SJCRH30 (cell line): Measurements from ENCODE around the gene ZGLP1. TPM values are rescaled to one million over a fixed set of nuclear protein-coding genes. Genes with fewer than 3 reads are reported as not detected.
"Not testable (repeated sequence)": the region's sequence is repeated elsewhere in the genome, so short reads cannot be mapped to it uniquely, and the experiment has no call there.

ENCODE experiments used
- DNase-seq, 2 experiments: peaks; one replicate each; pipeline ENCODE4 v3.0.0-alpha.2; 2015 to 2020
- H3K27ac ChIP-seq: fragments of 250-450 bp; sonication (Bioruptor Pico); 2 replicates; pipeline ENCODE4 v1.5.1; 2020; ENCODE audit warnings: mild to moderate bottlenecking, moderate library complexity
- H3K27me3 ChIP-seq: fragments of 250-450 bp; sonication (Bioruptor Pico); 2 replicates; pipeline ENCODE4 v1.5.1; 2020; ENCODE audit warnings: mild to moderate bottlenecking, moderate library complexity
- H3K36me3 ChIP-seq: fragments of 250-450 bp; sonication (Bioruptor Pico); 2 replicates; pipeline ENCODE4 v1.5.1; 2020; ENCODE audit warnings: mild to moderate bottlenecking, moderate library complexity
- H3K4me1 ChIP-seq: fragments of 250-450 bp; sonication (Bioruptor Pico); 2 replicates; pipeline ENCODE4 v1.5.1; 2020; ENCODE audit warnings: mild to moderate bottlenecking, moderate library complexity
- H3K4me3 ChIP-seq: fragments of 250-450 bp; sonication (Bioruptor Pico); 2 replicates; pipeline ENCODE4 v1.5.1; 2020; ENCODE audit warnings: mild to moderate bottlenecking, moderate library complexity
- H3K9me3 ChIP-seq: fragments of 250-450 bp; sonication (Bioruptor Pico); replicated peaks from 2 replicates; pipeline ENCODE4 v1.5.1; 2020; ENCODE audit warnings: mild to moderate bottlenecking, moderate library complexity
- total RNA-seq: library from RNA; depleted of rRNA; stranded (reverse); fragments of >200 nt; shearing (Covaris generic); gene quantifications from 2 replicates; pipeline ENCODE4 v1.2.3, GENCODE V29; 2014

Gene ZGLP1
- total RNA-seq, 1 experiment from 2014 or later: 2.1 TPM

- Histone ChIP-seq H3K27me3 (no peaks in the 10 kb centered on the region), H3K9me3 (no peaks in the 10 kb centered on the region; the same call in 1 of the 2 replicates), H3K36me3 (no peaks in the 10 kb centered on the region), H3K27ac (no peak overlapping the region), H3K4me3 (no peak overlapping the region), H3K4me1 (peaks cover 3% of the 10 kb centered on the region; the same call in 1 of the 2 replicates)
- no peak for DNase-seq
Observed at GRCh38 chr19:10284065-10284959, 25.3 kb downstream of the ZGLP1 start.

DNA sequence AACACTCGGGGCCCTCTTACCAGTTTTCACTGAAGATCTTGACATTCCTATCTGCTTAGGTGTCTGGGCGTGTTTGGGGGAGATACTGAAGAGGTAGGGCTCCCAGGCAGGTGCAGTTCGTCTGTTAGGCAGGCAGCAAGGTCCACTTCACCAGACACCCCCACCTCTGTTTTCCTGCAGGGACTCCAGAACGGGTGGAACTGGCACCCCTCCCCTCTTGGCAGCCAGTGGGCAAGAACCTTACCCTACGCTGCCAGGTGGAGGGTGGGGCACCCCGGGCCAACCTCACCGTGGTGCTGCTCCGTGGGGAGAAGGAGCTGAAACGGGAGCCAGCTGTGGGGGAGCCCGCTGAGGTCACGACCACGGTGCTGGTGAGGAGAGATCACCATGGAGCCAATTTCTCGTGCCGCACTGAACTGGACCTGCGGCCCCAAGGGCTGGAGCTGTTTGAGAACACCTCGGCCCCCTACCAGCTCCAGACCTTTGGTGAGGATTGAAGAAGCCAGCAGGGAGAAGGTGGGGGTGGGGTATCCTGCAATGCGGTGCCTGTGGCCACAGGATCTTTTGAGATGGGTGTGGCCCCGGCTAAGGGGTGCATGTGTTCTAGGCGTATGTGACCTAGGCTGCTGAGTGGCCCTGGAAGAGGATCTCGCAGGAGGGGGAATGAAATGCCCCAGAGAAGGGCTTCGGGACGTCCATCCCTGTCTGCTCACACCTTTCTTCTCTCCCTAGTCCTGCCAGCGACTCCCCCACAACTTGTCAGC, 26.1 kb downstream of the ZGLP1 start:
- DNase-seq: no peak
- no peak overlapping the region for H3K4me3 ChIP-seq
- H3K36me3 ChIP-seq: no peaks in the 10 kb centered on the region
- H3K9me3 ChIP-seq: no peaks in the 10 kb centered on the region; the same call in 1 of the 2 replicates
- no peak overlapping the region for H3K27ac ChIP-seq
- H3K27me3 ChIP-seq: no peaks in the 10 kb centered on the region
- H3K4me1 ChIP-seq: peaks cover 3% of the 10 kb centered on the region; the same call in 1 of the 2 replicates

DNA sequence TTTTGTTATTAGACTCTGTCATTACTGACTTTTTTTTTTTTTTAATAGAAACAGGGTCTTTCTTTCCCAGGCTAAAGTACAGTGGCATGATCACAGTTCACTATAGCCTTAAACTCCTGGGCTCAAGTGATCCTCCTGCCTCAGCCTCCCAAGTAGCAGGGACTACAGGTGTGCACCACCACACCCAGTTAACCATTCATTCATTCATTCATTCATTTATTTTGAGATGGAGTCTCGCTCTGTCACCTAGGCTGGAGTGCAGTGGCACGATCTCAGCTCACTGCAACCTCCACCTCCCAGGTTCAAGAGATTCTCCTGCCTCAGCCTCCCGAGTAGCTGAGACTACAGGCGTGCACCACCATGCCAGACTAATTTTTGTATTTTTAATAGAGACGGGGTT, 27.6 kb downstream of the ZGLP1 start:
- not testable (repeated sequence) for H3K36me3 ChIP-seq, H3K27ac ChIP-seq, H3K4me1 ChIP-seq, H3K9me3 ChIP-seq, H3K27me3 ChIP-seq, H3K4me3 ChIP-seq, DNase-seq

DNA sequence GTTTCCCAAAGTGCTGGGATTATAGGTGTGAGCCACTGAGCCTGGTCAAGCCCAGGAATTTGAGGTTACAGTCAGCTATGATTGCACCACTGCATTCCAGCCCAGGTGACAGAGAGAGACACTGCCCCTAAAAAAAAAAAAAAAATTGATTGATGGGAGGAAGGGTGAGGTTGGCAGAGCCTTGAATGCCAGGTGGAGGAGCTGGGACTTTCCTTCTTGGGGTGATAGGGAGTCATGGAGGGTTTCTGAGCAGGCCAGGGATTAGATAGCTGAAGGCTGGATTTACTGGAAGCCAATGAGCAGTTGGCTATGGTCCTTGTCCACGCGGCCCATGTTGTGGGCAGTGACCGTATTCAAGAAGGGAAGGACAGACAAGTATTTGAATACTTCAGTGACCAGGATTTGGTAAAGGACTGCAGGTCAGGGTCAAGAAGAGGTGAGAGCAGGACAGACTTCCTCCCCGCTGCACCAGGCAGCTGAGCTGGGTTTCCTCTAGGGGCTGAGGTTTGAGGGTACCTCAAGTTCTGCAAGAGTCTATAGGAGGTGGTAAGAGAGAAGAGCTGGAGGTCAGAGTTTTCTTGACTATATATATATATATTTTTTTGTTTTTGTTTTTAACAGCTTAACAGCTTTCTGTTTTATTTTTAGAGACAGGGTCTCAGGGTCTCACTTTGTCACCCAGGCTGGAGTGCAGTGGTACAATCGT, 29.7 kb downstream of the ZGLP1 start:
- no peak overlapping the region for H3K27ac ChIP-seq
- no peaks in the 10 kb centered on the region for H3K27me3 ChIP-seq
- no peaks in the 10 kb centered on the region for H3K4me1 ChIP-seq
- no peak for DNase-seq
- no peaks in the 10 kb centered on the region for H3K36me3 ChIP-seq
- no peaks in the 10 kb centered on the region for H3K9me3 ChIP-seq
- no peak overlapping the region for H3K4me3 ChIP-seq

- Histone ChIP-seq H3K4me3 (no peak overlapping the region), H3K27me3 (no peaks in the 10 kb centered on the region), H3K9me3 (no peaks in the 10 kb centered on the region), H3K36me3 (no peaks in the 10 kb centered on the region), H3K27ac (no peak overlapping the region), H3K4me1 (no peaks in the 10 kb centered on the region)
- no peak for DNase-seq
Observed at GRCh38 chr19:10278935-10279334, 30.7 kb downstream of the ZGLP1 start.

DNA sequence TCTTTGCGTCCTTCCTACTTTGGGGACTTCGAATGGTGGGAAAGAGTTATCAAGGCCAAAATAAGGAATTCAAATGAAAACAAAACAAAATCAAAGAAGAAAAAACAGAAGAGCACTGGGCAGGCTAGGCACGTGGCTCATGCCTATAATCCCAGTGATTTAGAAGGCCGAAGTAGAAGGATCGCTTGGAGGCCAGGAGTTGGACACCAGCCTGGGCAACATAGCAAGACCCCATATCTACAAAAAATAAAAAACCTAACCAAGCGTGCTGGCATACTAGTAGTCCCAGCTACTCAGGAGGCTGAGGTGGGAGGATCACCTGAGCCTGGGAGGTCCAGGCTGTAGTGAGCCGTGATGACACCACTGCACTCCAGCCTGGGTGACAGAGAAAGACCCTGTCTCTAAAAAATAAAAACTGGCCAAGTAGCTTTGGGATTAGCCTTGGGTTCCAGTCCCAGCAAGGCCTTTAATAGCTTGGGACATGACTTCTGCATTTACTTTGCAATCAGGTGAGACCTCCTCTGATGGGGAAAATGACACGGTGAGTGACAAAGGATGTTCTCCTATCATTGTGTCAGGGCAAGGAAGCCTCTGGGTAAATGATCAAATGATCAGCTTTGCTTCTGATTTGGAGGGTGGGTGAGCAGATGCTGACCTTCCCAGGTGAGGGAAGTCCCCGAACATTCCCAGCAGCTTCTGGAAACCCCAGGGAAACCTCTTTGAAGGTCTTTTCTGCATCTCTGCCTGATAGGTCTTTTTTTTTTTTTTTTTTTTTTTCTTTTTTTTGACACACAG, 31.6 kb downstream of the ZGLP1 start:
- no peaks in the 10 kb centered on the region for H3K4me1 ChIP-seq

DNA sequence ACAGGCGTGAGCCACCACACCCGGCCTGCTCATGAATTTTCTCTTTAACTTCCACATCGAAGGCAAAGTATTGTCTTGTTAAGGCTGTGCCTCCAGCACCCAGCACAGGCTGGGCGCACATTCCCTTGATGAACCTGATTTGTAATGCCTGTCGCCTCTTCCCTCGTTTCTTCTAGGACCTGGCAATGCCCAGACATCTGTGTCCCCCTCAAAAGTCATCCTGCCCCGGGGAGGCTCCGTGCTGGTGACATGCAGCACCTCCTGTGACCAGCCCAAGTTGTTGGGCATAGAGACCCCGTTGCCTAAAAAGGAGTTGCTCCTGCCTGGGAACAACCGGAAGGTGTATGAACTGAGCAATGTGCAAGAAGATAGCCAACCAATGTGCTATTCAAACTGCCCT, 35.0 kb downstream of the ZGLP1 start:
- DNase-seq: no peak
- Histone ChIP-seq H3K9me3 (no peaks in the 10 kb centered on the region), H3K4me1 (no peaks in the 10 kb centered on the region), H3K27ac (no peak overlapping the region), H3K27me3 (no peaks in the 10 kb centered on the region), H3K4me3 (no peak overlapping the region), H3K36me3 (no peaks in the 10 kb centered on the region)

More for the DNA sequence above, 31.6 kb downstream of the ZGLP1 start:
- no peak for DNase-seq
- Histone ChIP-seq H3K36me3 (no peaks in the 10 kb centered on the region), H3K9me3 (no peaks in the 10 kb centered on the region), H3K27me3 (no peaks in the 10 kb centered on the region), H3K4me3 (no peak overlapping the region), H3K27ac (no peak overlapping the region)

- H3K4me3 ChIP-seq: no peak overlapping the region
- no peak for DNase-seq
Observed at GRCh38 chr19:10271543-10272086, 38.0 kb downstream of the ZGLP1 start.

GRCh38 chr19:10270616-10271394, 38.8 kb downstream of the ZGLP1 start, which contains the start of gene ICAM1:
Gene ICAM1 (plus strand): TSS chr19:10271120. CDS start chr19:10271160, 40 bp downstream.
- Histone ChIP-seq H3K4me1 (no peaks in the 10 kb centered on the region), H3K4me3 (peak within 1 kb of the TSS; percentile 21), H3K27ac (no peak within 1 kb of the TSS), H3K27me3 (no peaks in the 10 kb centered on the region), H3K36me3 (no peaks in the 10 kb centered on the region), H3K9me3 (no peaks in the 10 kb centered on the region)
- DNase-seq: no peak

More at GRCh38 chr19:10271543-10272086, 38.0 kb downstream of the ZGLP1 start:
- no peak overlapping the region for H3K27ac ChIP-seq
- H3K36me3 ChIP-seq: no peaks in the 10 kb centered on the region
- no peaks in the 10 kb centered on the region for H3K4me1 ChIP-seq
- no peaks in the 10 kb centered on the region for H3K9me3 ChIP-seq
- no peaks in the 10 kb centered on the region for H3K27me3 ChIP-seq

- H3K4me3 ChIP-seq: no peak overlapping the region
- H3K4me1 ChIP-seq: no peaks in the 10 kb centered on the region
- H3K36me3 ChIP-seq: no peaks in the 10 kb centered on the region
- H3K27me3 ChIP-seq: no peaks in the 10 kb centered on the region
- H3K27ac ChIP-seq: no peak overlapping the region
- DNase-seq: no peak
- H3K9me3 ChIP-seq: no peaks in the 10 kb centered on the region
Observed at GRCh38 chr19:10270180-10270615, 39.4 kb downstream of the ZGLP1 start.

DNA sequence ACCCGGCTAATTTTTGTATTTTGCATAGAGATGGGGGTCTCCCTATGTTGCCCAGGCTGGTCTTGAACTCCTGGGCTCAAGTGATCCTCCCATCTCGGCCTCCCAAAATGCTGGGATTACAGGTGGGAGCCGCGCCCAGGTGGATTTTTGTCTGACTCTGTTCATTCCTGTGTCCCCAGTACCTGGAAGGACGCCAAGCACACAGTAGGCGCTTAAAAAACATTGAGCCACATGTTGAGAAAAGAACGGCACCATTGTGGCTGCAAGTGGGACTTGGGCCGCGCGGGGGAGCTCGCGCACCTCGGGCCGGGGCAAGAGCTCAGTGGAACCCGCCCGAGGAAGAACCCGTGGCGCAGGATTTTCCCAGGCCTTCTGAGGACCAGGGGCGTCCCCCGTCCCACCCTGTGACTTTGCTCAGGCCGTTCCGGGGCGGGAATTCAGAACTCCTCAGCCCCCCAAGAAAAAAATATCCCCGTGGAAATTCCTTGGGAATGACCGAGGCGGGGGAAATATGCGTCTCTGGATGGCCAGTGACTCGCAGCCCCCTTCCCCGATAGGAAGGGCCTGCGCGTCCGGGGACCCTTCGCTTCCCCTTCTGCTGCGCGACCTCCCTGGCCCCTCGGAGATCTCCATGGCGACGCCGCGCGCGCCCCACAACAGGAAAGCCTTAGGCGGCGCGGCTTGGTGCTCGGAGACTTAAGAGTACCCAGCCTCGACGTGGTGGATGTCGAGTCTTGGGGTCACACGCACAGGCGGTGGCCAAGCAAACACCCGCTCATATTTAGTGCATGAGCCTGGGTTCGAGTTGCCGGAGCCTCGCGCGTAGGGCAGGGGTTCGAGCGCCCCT, 40.1 kb downstream of the ZGLP1 start:
- H3K27ac ChIP-seq: no peak overlapping the region
- no peaks in the 10 kb centered on the region for H3K36me3 ChIP-seq
- no peak overlapping the region for H3K4me3 ChIP-seq
- H3K9me3 ChIP-seq: no peaks in the 10 kb centered on the region
- peak; percentile 69 to 77 for DNase-seq
- H3K4me1 ChIP-seq: no peaks in the 10 kb centered on the region
- no peaks in the 10 kb centered on the region for H3K27me3 ChIP-seq

GRCh38 chr19:10268071-10268470, 41.5 kb downstream of the ZGLP1 start:
- no peak overlapping the region for H3K27ac ChIP-seq
- no peaks in the 10 kb centered on the region for H3K9me3 ChIP-seq
- H3K36me3 ChIP-seq: no peaks in the 10 kb centered on the region
- no peak for DNase-seq
- no peaks in the 10 kb centered on the region for H3K27me3 ChIP-seq
- no peak overlapping the region for H3K4me3 ChIP-seq
- no peaks in the 10 kb centered on the region for H3K4me1 ChIP-seq
